CD4-positive, alpha-beta T cell treated with Interleukin-15 for 1 hour (primary cell): ENCODE measurements around the gene HPN.
"Not testable (repeated sequence)": the region's sequence is repeated elsewhere in the genome, so short reads cannot be mapped to it uniquely, and the experiment has no call there.

Source experiments
- DNase-seq: peaks from one replicate; pipeline ENCODE4 v3.0.0-alpha.2; 2020

HPN gene

DNA sequence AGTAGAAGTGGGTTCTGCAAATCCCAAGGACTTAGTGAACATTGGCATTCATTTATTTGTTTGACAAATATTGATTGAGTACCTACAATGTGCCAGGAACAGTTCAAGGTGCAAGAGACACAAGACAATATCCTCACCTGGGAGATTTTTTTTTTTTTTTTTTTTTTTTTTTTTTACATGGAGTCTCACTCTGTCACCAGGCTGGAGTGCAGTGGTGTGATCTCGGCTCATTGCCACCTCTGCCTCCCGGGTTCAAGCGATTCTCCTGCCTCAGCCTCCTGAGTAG, 13.0 kb upstream of the HPN start:
- DNase-seq = not testable (repeated sequence)

DNA sequence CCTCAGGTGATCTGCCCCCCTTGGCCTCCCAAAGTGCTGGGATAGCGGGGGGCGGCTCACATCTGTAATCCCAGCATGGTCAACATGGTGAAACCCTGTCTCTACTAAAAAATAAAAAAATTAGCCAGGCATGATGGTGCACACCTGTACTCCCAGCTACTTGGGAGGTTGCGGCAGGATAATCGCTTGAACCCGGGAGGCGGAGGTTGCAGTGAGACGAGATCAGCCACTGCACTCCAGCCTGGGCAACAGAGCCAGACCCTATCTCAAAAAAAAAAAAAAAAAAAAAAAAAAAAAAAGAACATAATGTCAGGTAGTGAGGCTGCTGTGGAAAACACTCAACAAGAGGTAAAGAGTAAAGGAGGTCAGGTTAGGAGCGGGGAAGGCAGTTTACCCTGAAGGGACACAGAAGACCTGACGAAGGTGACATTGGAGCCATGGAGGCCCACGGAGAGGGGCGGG, 12.2 kb upstream of the HPN start:
- DNase-seq = not testable (repeated sequence)

DNA sequence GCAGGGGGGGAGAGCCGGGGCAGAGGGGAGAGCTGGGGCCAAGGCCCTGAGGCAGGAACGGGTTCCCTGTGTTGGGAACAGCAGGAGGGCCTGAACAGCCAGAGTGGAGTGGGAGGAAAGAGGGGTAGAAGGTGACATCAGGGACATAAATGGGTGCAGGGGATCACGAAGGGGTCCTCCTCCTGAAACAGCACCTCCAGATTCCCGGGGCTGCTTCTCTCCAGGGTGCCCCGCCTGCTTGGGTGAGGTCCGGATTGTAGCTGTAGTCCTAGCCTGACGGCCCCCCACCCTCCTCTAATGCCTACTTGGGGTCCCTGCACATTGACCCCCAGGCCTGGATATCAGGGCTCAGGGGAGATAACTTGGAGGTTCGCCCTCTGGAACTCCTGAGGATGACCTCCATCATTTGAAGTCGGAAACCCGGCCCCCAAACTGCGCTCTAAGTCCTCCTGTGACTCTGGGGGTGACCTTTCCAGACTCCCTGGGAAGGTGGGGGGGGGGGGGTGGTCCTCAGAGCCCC, 11.7 kb upstream of the HPN start:
- DNase-seq = no peak

DNA sequence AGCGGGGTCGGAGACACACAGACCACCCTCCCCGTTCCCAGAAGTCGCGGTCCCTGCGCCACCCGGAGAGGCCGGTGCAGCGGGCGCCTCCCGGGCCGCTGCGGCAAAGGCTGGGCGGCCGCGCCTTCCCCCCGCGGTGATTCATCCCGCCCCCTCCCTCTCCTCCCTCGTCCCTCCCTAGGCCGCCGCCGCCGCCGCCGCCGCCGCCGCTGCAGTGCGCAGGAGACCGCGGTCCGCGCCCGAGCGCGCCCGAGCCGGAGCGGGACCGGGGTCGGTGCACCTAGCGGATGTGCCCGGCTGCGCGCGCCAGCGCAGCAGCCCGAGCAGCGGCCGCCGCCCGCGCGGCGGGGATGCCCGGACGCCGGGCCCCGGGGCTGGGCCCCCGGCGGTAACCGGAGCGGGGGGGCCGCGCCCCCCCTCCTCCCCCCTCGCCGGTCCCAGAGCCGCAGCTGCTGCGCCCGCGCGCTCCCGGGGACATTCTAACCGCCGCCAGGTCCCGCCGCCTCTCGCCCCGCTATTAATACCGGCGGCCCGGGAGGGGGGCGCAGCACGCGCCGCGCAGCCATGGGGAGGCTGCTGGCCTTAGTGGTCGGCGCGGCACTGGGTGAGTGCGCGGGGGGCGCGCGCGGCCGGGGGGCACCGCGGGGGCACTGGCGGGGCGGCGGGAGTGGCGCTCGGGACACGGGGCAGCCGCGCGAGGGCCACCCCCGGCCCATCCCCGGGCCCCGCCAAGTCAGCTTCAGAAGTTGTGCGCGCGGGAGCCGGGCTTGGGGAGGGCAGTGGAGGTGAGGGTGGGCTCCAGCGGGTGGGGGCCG, 11.1 kb upstream of the HPN start, which contains the start of gene SCN1B:
Gene SCN1B, plus strand, starts transcription at position 214 of the 815 bp plus-strand sequence. Its CDS starts 351 bp downstream, at position 565.
- peak; percentile 42 for DNase-seq

DNA sequence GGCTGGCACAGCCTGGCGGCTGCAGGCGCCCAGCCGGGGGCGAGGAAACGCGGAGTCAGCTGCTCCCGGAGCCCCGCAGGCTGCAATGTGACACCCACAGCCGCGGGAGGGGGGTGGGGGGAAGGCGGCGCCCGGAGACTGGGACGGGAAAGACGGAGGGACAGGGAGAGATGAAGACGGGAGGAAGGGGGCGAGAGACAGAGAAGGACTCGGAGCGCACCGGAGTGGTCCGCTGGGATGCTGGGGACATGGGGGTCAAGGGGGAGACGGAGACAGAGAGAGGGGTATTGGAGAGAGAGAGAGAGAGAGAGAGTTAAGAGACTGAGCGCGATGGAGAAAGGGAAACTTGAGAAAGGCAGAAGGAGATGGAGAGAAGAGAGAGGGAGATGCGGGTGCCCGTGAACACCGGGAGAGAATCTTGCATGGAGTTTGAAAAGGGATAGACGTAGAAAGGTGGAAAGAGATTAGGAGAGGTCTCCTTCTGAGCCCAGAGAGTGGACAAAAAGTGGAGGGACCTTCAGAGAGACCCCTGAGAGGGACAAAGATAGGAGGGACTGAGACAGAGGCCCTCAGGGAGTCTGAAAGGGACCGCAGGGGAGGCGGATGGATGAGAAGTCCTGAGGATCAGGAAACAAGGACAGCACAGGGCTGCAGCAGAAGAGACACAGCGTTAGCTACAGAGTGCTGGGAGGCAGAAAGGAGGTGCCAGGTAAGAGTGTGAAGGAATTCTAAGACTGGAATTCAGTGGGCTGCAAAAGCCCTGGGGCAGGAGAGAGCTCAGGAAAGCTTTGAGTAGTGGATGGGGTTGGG, 10.2 kb upstream of the HPN start:
- DNase-seq = no peak

DNA sequence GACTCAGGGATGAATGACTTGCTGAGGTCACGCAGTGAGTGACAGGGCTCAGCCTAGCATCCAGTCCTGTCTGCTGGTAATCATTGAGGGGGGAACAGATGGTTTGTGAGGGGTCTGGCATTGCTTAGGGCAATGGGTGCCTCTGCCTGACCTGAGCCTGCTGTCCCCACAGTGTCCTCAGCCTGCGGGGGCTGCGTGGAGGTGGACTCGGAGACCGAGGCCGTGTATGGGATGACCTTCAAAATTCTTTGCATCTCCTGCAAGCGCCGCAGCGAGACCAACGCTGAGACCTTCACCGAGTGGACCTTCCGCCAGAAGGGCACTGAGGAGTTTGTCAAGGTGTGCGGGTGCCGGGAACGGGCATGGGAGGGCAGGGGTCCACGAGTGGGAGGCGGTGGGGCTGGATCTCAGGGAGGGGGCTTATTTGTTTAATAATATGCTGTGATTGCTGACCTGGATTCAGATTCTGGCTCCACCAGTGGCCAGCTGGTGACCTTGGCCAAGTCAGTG, 9.1 kb upstream of the HPN start:
- DNase-seq = no peak

DNA sequence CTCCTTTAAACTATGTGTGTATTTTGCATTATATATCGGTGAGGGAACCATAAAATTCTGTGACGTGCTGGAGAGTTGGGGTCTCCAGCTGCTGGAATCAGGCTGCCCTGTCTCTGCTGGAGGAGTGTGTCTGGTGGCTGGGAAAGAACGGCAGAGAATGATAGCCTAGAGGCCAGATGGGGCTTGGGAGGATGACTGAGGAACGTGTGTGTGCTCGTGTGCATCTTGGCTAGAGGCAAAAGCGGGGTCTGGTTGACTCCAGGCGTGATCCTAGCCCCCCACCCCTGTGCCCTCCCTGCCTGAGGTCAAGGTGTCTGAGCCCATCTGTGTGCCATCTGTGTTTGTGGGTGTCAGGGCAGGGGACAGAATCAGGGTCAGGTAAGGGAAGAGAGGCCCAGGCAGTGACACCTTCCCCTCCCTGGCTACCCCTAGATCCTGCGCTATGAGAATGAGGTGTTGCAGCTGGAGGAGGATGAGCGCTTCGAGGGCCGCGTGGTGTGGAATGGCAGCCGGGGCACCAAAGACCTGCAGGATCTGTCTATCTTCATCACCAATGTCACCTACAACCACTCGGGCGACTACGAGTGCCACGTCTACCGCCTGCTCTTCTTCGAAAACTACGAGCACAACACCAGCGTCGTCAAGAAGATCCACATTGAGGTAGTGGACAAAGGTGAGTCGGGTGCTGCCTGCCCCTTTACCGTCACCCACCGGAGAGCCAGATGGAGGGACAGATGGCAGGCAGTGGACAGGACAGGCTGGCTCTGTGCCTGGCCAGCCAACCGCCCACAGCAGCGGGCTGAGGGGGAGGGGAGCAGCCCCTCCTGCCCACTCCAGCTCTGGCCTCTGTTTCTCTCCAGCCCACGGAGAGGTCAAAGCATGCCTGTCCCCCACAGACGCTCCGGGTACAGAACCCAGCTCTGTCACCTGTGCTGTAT, 8.2 kb upstream of the HPN start:
- DNase-seq = no peak

DNA sequence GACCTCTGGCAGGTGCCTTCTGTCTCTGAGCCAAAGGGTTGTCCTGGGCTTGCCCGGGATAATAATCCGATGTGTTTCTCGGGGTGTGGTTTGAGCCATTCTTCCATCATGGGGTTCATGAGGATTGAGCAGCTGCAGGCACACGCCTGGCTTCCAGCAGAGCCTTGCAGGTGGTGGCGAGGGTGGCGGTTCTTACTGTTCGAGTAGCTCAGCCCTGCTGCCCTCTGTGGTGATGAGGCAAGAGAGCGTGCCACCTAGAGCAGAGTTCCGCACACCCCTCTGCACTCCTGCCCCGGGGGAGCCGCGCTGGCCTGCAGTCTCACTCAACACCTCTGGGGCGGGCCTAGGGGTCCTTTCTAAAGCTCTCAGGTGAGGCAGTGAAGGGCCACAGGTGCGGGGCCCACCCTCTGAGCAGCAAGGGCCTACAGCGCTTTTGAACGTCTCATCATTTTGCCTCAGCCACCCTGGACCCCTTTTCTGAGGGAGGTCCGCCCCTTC, 7.5 kb upstream of the HPN start:
- DNase-seq = no peak

DNA sequence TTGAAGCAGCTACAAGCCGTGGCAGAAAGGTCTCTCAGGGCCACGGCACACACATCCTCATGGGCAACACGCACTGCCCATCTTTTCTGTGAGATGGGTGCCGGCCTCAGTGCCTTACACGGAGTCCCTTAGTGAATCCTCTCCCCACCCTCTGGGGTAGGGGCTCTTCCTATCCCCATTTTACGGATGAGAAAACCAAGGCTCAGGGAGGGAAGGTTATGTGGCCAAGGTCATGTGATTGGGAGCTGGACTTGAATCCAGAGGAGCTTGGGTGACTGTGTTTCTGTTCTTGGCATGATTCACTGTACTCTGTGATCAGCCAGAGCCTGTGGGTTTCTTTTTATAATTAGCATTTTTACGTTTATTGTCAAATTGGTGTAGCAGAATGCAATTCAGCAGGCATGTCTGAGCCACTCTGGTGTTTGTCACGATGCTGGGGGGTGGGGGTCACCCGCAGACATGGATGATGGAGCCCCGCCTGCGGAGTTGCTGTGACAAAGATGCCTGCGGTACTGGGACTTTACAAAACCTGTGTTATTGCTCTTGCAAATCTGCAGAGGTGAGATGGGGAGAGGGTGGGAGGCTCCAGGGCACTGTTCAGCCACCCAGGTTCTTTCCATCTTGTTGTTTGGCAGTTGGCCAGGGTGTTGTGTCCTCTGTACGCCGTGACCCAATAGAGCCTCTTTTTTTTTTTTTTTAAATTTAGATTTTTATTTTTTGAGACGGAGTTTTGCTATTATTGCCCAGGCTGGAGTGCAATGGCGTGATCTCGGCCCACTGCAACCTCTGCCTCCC, 6.7 kb upstream of the HPN start:
- no peak for DNase-seq

DNA sequence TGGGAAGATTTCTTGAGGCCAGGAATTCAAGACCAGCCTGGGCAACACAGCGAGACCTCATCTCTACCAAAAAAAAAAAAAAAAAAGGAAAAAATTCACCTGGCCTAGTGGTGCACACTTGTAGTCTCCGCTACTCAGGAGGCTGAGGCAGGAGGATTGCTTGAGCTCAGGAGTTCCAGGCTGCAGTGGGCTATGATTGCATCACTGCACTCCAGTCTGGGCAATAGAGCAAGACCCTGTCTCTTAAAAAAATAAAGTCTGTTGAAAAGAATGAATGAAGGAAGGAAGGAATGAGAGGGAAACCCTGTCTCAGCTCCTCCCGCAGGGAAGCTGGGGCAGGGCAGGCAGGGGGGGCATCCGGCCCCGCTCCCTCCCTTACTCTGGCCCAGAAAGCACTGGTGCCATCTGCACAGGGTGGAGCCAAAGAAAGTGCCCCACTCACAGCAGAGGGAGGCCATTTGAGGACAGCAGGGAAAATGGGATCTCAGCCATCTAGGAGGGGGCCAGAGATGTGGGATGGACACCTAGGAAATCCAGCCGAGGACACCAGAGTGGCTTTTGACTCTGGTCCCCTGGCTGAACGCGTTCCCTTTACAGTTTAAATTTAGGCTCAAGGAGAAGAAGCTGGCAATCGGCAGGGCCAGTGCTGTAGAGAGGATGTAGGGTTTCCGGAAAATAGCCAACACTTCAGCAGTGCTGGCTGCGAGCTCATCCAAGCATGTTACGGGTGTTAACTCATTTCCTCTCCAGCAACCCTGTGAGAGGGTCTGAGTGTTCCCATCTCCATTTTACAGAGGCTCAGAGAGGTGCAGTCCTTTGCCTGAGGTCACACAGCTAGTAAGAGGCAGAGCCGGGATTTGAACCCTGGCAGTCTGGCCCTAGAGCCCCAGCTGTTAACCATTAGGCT, 3.6 kb upstream of the HPN start:
- DNase-seq = no peak

DNA sequence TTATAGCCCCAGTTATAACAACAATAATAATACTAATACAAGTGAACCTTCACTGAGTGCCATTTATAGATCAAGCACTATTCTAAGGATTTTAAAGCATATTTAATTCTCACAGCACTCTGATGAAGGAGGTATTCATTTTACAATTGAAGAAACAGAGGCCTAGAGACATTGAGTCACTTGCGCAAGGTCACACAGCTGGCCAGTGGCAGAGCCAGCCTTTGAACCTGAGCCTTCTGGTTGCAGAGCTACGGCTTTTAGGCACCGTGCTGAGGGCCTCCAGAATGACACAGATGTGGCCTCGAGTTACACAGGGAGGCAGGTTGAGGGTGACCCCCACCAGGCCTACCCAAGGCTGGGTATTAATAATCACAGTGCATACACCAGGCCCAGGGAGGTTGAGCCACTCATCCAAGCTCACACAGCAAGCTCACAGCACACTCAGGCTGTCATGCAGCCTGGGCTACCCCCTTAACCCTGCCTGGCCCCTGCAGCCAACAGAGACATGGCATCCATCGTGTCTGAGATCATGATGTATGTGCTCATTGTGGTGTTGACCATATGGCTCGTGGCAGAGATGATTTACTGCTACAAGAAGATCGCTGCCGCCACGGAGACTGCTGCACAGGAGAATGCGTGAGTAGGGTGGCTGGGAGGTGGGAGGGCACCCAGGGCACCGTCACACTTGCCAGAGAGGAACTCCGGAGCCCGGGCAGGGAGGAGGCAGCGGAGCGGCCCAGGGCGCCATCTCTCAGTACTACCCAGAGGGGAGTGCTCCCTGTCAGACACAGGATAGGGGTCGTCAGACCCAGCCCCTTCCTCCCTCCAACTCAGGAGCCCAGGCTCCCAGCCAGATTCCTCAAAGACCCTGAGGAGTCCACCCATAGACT, 2.7 kb upstream of the HPN start:
- DNase-seq = no peak

DNA sequence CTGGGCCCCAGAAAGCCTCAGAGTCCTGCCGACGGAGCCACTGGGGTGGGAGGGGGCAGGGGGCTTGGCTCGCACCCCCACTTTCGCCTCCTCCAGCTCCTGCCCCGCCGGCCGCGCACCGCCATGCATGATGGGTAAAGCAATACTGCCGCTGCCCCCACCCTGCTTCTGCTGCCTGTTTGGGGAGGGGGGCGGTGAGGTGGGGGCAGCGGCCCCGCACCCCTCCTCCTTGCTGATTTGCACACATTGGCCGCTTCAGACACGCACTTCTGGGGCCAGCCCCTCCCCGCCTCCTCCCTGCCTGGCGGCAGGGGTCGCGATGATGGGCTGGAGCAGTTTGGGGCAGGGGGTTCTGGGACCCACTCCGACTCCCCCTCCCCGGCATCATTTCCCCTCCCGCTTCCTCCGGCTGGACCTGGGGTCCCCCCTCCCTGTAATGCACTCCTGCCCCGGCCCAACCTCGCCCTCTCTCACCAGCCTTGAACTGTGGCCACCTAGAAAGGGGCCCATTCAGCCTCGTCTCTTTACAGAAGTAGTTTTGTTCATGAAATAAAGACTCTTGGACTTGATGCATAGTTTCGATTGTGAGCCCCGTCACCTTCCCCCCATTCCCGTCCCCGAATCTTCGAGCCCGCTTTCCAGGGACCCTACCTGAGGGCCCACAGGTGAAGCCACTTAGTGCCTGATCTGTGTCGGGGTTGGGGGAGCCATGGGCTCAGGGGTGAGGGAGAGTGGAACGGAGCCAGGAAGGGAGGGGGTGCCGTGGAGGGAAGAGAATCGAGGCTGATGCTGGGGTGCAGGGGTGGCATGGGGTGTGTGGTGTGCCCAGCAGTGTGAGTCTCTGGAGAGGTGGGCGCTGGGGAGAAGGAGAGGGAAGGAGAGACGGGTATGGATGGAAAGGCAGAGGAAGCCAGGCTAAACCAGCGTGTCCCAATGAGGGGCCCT, 1.4 kb upstream of the HPN start:
- DNase-seq = no peak

DNA sequence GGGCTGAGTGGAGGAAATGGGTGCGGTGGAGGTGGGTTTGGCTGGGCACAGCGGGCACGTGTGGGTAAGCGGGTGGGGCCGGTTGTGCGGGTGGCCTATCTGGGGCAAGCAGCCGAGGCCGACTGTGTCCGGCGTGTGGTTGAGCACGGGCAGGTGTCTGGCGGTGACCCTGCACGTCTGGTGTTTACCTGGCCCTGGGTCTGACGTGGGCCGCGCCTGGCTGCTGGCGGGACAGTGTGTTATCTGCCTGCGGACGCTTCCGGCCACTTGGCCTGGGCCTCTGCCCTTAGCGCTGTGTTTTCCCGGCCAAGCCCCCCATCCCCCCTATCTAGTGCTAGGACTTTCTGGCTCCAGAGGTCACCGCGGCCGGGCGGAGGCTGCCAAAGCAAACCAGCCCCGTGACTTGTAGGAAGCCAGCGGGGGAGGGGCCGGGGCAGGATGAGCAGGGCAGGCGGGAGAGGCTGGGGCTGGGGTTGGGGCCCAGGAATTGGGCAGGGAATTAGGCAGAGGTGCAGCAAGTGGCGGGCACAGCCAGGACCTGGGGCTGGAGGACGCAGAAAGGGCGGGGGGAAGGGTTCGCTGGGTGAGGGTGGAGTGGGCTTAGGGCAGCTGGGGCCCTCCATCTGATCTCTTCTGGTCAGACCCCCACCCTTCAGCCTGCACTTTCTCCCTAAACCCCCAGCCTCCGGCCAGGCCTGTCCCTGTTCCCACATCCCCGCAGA, 534 bp upstream of the HPN start:
- peak; percentile 35 for DNase-seq

DNA sequence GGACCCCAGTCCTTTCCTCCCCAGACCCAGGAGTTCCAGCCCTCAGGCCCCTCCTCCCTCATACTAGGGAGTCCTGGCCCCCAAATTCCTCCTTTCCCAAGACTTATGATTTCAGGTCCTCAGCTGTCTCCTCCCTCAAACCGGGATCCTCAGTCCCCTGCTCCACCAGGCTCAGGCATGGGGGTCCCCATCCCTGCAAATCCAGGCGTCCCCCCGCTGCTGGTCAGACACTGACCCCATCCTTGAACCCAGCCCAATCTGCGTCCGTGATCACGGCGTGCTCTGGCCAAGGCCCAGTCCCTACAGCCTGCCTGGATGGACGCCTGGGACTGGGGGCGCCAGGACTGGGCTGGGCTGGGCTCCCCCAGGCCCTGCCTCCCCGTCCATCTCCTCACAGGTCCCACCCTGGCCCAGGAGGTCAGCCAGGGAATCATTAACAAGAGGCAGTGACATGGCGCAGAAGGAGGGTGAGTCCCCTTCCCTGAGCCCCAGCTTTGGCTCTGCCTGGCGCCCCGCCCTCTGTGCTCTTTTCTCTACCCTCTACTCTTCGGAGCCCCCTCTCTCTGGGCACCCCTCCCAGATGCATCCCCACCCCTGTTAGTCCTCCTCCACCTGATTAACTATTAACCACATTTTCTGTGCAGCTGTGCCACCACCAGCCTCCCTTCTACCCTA, 672 bp downstream of the HPN start:
- no peak for DNase-seq

DNA sequence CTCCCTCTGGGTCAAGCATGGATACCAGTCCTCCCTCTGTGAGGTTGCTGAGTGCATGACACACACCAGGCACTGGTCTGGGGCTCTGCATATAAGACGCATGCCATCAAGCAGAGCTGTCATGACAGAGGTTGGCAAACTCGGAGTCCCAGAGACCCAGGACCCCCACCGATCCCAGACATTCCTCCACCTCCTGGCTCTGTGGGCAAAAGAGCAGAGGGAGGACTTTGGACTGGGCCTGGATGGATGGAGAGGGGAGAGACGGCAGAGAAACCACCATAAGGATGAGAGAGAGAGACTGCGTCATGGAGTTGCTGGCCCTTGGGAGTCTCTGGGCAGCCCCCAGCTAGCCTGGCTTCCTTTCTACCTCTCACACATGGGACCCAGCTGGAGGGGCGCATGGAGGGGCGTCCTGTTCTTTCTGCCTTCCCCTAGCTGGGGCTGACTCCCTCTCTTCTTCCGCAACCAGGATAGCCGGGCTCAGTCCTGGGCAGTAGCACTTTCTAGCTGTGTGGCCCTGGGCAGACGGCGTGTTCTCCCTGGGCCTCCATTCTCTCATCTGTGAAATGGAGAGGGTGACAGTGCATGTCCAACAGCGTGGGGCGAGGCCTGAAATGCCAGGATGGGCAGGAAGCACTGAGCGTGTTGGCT, 1.6 kb downstream of the HPN start:
- DNase-seq = no peak

DNA sequence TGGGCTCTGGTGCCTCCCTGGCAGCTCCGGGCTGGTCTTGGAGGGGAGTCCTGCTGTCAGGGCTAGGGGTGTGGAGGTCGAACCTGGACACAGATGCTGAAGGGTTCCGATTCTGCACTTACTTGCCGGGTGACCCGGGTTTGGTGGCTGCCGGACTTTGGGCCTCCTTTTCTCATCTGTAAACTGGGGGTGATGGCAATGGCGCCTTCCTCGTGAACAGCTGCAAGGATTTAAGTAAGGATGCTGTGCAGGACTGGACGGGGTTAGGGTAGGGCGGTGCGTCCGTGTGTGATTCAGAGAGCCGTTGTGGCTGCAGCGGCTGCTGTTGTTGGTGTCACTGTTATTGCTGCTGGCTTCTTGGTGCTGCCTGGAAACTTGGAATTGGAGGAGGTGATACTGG, 2.4 kb downstream of the HPN start:
- no peak for DNase-seq
